GM06990 (cell line): ENCODE data around the gene GLIS1.

ENCODE experiments used
- DNase-seq: peaks from one replicate; pipeline ENCODE4 v3.0.0-alpha.2; 2011; ENCODE audit not compliant: insufficient read length; ENCODE audit errors: extremely low read depth
- H3K27me3 ChIP-seq: replicated peaks from 2 replicates; pipeline ENCODE4 v1.6.0; 2011; ENCODE audit warnings: low read length; ENCODE audit not compliant: control insufficient read depth, insufficient read depth
- H3K36me3 ChIP-seq: 2 replicates; pipeline ENCODE4 v1.5.1; 2011; ENCODE audit warnings: low read length; ENCODE audit not compliant: control insufficient read depth, insufficient read depth
- H3K4me3 ChIP-seq: replicated peaks from 2 replicates; pipeline ENCODE4 v1.5.1; 2011; ENCODE audit warnings: low read depth, mild to moderate bottlenecking, control low read depth, low read length
- TF ChIP-seq, protein P1 (sequence below): IDR thresholded peaks from 2 replicates; pipeline ENCODE4 v1.5.1; 2011; ENCODE audit warnings: low read length, control low read depth, mild to moderate bottlenecking, inconsistent platforms; ENCODE audit not compliant: insufficient read depth, poor library complexity, severe bottlenecking

The GLIS1 gene

DNA sequence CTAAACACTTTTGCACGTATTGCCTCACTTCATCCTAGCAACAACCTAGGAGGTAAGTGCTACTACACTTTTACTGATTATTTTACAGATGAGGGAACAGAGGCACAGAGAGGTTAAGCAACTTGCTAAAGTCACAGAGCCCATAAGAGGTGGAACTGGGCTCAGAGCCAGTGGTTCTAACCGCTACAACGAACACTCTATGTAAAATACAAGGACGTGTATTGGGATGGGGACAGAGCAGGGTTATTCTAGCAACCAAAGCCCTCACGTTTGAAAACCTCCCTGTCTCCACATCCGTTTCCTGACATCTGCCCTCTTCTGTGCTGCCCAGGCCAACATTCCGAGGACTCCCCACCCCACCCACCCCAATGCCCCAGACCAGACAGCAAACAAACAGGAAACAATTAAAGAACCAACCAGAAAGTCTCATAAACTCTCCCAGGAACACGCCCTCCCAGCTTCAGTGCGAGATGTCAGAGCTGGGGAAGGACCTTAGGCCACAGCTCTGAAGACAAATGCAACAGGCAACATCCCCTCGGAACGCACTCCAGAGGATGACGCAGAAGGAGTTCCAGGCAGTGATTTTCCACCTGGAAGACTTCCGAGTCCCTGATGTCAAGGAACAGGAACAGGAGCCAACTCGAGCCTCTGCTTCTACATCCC lies 41.1 kb downstream of the GLIS1 start:
- Histone ChIP-seq H3K36me3 (no peaks in the 10 kb centered on the region), H3K4me3 (no peak overlapping the region), H3K27me3 (peaks cover 2% of the 10 kb centered on the region)
- DNase-seq: no peak
- TF ChIP-seq, protein P1, sequence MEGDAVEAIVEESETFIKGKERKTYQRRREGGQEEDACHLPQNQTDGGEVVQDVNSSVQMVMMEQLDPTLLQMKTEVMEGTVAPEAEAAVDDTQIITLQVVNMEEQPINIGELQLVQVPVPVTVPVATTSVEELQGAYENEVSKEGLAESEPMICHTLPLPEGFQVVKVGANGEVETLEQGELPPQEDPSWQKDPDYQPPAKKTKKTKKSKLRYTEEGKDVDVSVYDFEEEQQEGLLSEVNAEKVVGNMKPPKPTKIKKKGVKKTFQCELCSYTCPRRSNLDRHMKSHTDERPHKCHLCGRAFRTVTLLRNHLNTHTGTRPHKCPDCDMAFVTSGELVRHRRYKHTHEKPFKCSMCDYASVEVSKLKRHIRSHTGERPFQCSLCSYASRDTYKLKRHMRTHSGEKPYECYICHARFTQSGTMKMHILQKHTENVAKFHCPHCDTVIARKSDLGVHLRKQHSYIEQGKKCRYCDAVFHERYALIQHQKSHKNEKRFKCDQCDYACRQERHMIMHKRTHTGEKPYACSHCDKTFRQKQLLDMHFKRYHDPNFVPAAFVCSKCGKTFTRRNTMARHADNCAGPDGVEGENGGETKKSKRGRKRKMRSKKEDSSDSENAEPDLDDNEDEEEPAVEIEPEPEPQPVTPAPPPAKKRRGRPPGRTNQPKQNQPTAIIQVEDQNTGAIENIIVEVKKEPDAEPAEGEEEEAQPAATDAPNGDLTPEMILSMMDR: no peak

DNA sequence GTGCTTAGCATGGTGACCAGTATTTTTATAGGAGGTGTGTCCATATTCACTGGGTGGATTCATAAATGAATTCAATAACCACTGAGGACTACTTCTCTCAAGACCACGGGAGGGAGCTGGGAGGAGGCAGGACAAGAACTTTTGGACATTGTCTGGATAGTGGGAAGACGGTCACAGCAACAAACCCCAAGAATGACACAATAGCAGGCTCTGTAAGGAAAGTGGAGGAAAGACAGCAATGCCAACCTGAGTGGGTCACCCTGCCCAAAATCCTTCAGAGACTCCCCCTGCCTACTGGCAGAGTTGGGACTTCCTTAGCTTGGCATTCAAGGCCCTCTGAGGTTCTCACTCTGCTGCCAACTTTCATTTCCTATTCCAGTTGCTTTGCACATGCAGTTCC lies 42.0 kb downstream of the GLIS1 start:
- TF ChIP-seq, protein P1: no peak
- no peak overlapping the region for H3K4me3 ChIP-seq
- DNase-seq: no peak
- peaks cover 2% of the 10 kb centered on the region for H3K27me3 ChIP-seq
- no peaks in the 10 kb centered on the region for H3K36me3 ChIP-seq

DNA sequence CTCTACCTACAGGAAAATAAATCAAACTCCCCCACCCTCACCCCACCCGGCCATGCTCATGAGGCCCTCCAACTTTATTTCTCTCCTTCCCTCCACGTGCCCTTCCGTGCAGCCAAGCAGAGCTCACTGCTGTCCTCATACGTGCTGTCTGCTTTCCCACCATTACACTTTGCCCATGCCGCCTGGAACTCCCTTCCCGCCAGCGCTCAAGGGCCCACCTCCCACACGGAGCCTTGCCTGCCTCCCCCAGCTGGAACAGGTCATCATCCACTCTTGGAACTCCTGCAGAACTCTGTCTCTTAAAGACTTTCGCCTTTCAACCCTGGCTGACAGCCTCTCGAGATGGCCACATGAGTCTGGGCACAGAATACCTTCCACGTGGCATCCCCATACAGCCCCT lies 42.4 kb downstream of the GLIS1 start:
- H3K27me3 ChIP-seq: peaks cover 2% of the 10 kb centered on the region
- no peaks in the 10 kb centered on the region for H3K36me3 ChIP-seq
- DNase-seq: no peak
- H3K4me3 ChIP-seq: no peak overlapping the region
- TF ChIP-seq, protein P1: no peak

DNA sequence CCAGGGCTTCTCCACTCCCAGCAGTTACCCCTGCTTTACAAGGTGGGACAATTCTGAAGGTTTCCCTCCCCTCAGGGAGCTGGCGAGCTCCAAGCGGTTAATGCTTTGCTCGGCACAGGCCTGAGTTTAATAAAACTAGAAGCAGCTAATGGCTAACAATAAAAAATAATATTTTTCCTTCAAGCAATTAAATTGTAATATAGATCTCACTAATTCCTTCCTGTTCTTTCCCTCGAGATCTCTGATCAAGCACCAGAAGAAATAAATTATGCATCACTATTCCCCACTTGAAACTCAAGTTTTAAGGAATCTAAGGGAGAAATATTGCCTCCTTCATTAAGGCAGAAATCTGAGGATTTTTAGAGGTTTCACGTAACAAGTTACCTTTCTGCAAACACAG lies 42.9 kb downstream of the GLIS1 start:
- DNase-seq: no peak
- Histone ChIP-seq H3K36me3 (no peaks in the 10 kb centered on the region), H3K4me3 (no peak overlapping the region), H3K27me3 (peaks cover 2% of the 10 kb centered on the region)
- TF ChIP-seq, protein P1: no peak

DNA sequence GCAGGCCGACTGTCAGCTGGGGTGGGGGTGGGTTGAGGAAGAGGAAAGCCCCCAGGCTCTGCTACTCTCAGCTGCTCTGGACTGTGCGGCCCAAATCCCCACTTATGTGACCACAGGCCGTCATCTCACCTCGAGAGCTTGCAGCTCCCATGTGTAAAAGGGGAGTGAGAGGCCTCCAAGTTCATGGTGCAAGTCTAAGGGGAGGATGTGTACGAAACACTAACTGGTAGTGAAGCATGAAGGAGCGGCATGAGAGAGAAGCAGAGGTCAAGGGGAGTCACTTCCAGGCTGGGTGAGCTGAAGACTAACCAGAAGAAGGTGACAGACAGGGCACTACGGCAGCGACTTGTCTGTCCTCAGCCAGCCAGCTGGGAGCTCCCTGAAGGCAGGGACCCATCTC lies 43.8 kb downstream of the GLIS1 start:
- H3K4me3 ChIP-seq: no peak overlapping the region
- TF ChIP-seq, protein P1: no peak
- peaks cover 2% of the 10 kb centered on the region for H3K27me3 ChIP-seq

DNA sequence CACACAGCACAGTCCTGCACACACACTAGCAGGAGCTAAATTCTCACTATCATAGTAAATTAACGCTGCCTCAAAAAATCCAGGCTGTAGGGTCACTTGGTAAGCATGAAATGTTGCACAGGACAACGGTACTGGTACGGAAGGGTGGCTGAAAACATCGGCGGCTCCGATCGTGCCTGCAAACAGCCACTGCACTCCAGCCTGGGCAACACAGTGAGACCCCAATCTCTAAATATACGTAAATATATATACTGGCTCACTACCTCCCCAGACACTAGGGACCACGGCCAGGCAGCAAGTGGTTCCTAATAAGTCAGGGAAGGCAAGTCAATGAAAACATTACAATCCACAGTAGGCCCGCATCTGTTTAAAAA lies 44.3 kb downstream of the GLIS1 start:
- no peak overlapping the region for H3K4me3 ChIP-seq
- no peaks in the 10 kb centered on the region for H3K36me3 ChIP-seq
- DNase-seq: no peak
- TF ChIP-seq, protein P1: no peak
- H3K27me3 ChIP-seq: peaks cover 2% of the 10 kb centered on the region

More for the DNA sequence above, 43.8 kb downstream of the GLIS1 start:
- DNase-seq: no peak
- no peaks in the 10 kb centered on the region for H3K36me3 ChIP-seq
